ENCODE measurements around the gene SLIT3. TPM values are rescaled to one million over a fixed set of nuclear protein-coding genes. Genes with fewer than 3 reads are reported as not detected.
A peak's percentile ranks its signal among the peaks of the same experiment; 100 is the strongest.

Gene SLIT3
- total RNA-seq, 4 donors from 2014 or later: 41.1 to 86.6 (median 62.7) TPM

DNA sequence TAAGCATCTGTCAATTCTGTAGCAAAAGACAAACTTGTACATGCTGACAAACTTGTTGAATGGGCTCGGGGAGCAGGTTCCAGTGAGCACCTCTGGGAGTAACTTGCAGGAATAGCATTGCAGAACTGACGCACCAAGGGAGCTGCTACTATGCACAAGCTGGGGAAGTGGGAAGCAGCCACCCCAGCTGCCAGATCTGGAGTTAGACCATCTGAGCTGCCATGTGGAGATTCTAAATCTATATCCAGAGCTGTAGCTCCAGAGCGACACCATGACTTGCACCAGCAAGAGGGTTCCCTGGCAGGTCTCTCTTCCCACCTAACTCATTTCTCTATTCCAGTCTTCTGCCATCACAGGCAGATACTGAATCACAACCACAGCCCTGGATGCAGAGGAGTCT, 375.8 kb downstream of the SLIT3 start:
- no peak for DNase-seq (ENCODE audit: extremely low spot score)
- 90% methylated on average over 2 of the region's 3 CpGs for WGBS
- Histone ChIP-seq H3K27ac (replicated peaks in 1 of 4) (no peak overlapping the region), H3K36me3 (no peaks in the 10 kb centered on the region), H3K4me1 (peaks cover 0 to 16% (median 7%) of the 10 kb centered on the region in 4 donors), H3K27me3 (no peaks in the 10 kb centered on the region), H3K9me3 (no peaks in the 10 kb centered on the region), H3K4me3 (no peak overlapping the region)
- intact Hi-C loops (cut with DNase I): no loop called here
- TF ChIP-seq EP300 (IDR thresholded peaks at IDR 0.05) (no peak), POLR2AphosphoS5 (IDR thresholded peaks at IDR 0.05) (no peak), POLR2A (IDR thresholded peaks at IDR 0.05; ENCODE audit: low read depth) (no peak)
- TF ChIP-seq, protein P1, sequence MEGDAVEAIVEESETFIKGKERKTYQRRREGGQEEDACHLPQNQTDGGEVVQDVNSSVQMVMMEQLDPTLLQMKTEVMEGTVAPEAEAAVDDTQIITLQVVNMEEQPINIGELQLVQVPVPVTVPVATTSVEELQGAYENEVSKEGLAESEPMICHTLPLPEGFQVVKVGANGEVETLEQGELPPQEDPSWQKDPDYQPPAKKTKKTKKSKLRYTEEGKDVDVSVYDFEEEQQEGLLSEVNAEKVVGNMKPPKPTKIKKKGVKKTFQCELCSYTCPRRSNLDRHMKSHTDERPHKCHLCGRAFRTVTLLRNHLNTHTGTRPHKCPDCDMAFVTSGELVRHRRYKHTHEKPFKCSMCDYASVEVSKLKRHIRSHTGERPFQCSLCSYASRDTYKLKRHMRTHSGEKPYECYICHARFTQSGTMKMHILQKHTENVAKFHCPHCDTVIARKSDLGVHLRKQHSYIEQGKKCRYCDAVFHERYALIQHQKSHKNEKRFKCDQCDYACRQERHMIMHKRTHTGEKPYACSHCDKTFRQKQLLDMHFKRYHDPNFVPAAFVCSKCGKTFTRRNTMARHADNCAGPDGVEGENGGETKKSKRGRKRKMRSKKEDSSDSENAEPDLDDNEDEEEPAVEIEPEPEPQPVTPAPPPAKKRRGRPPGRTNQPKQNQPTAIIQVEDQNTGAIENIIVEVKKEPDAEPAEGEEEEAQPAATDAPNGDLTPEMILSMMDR (IDR thresholded peaks at IDR 0.05): no peak

DNA sequence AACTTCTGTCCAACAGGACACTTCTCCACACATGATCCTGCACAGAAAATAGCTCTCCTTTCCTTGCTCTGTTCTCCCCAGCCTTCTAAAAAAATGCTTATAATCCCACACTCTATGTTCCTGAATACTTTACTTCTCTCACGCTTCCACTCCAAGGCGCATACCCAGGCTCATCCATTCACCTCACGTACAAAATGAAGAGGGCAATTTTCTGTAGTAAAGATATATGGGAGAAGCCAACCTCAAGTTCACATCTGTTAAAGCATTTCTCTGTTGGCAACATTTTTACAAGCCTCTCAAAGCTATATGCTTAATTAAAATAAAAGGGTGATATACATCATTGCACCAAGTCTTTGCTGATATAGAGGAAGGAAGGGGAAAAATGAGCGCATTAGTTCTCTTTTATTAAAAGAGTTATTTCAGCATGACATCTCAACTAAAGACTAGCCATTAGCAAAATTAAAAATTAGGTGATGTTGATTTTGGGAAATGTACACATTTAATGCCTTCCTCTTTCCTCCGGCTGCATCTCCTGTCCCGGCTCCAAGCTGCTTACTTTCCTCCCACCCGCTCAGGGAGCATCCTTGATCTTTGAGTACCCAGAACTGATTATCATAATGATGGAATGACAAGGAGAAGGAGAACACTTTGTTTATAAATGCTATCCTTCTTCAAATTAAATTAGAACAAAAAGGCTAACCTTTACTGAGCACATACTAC, 379.6 kb downstream of the SLIT3 start:
- intact Hi-C loops (cut with DNase I): no loop called here
- Histone ChIP-seq H3K27me3 (no peaks in the 10 kb centered on the region), H3K4me1 (peaks cover 3 to 22% (median 20%) of the 10 kb centered on the region in 4 donors), H3K36me3 (no peaks in the 10 kb centered on the region), H3K27ac (replicated peaks in 1 of 4) (no peak overlapping the region), H3K9me3 (no peaks in the 10 kb centered on the region), H3K4me3 (no peak overlapping the region)
- WGBS: 95% methylated on average over 7 of the region's 7 CpGs
- no peak for DNase-seq (ENCODE audit: extremely low spot score)
- TF ChIP-seq EP300 (IDR thresholded peaks at IDR 0.05): no peak
- TF ChIP-seq POLR2A (IDR thresholded peaks at IDR 0.05; ENCODE audit: low read depth): no peak
- TF ChIP-seq POLR2AphosphoS5 (IDR thresholded peaks at IDR 0.05): no peak
- TF ChIP-seq, protein P1 (IDR thresholded peaks at IDR 0.05): no peak

DNA sequence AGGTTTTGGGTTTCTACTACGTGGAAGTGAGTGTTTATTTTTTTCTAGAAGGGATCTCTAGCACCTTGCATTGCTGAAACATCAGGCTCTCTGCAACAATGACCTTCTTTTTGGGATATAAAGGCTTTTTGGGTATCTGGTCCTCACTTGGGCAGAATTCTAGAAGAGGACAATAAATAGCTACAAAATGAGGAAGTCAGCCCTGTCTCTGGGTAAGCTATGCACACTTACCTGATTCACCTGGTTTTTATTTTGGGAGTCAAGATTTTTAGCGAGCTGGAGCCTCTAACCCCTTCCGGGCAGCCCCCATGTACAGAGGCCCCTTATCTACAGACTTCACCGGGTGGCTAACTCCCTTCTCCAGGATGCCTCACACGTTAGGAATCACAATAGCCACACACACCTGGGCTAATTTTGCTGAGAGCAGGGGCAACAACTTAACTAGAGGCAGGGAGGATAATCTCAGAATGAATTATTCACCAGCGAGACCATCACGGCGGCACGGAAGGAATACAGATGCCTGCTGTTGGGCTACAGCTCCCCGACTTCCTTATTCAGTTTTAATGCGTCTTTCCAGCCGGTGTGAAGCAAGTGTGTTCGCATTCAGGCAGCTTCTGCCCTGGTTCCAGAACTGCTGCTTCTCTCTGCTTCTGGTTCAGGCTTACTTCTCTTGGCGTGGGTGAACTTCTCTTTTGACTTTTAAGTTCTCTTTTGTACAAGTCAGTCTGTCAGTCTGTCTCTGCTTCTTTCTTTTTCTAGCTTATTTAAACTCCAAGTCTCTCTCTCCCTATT, 380.7 kb downstream of the SLIT3 start:
- 60% methylated on average over 14 of the region's 14 CpGs for WGBS
- H3K27ac ChIP-seq (replicated peaks in 1 of 4): no peak overlapping the region
- DNase-seq (ENCODE audit: extremely low spot score): no peak

DNA sequence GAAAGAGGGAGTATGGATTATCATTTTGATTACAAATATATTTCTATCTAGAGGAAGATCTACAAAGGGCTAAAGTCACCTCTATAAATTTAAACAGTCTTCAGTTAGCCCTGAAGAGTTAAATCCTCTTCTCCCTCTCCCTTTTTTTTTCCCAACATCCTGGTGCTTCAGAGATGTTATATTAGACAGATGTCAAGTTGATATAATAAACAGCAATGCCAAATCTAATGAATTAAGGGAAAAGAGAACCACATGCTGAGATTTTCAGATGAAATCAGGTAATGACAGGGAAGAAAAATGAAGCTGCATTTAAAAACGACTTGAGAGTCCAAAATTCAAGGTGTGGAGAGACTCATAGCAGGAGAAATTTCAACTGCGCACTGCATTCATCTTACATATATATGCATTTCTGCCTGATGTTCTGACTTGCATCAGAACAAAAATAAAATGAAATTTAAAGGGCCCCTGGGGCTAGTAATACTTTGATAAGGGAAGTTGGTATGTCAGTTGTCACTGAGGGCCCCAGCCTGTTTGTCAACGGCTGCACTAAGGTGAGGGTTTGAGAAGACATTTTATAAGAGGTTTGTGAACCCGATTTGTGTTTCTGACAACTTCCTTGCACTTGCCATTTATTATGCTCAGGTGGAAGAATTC, 382.9 kb downstream of the SLIT3 start:
- Histone ChIP-seq H3K4me3 (no peak overlapping the region), H3K27me3 (no peaks in the 10 kb centered on the region), H3K27ac (replicated peaks in 1 of 4) (peak overlapping the region in 3 of 4 donors; percentile 32 to 69 (median 61)), H3K9me3 (no peaks in the 10 kb centered on the region), H3K36me3 (no peaks in the 10 kb centered on the region), H3K4me1 (peaks cover 3 to 29% (median 23%) of the 10 kb centered on the region in 4 donors)
- TF ChIP-seq EP300 (IDR thresholded peaks at IDR 0.05): no peak
- no peak for TF ChIP-seq POLR2AphosphoS5 (IDR thresholded peaks at IDR 0.05)
- TF ChIP-seq POLR2A (IDR thresholded peaks at IDR 0.05; ENCODE audit: low read depth): no peak
- TF ChIP-seq, protein P1 (IDR thresholded peaks at IDR 0.05): no peak
- WGBS: 64% methylated on average over 4 of the region's 4 CpGs
- no peak for DNase-seq (ENCODE audit: extremely low spot score)
- intact Hi-C loops (cut with DNase I): no loop called here

More for the DNA sequence above, 380.7 kb downstream of the SLIT3 start:
- H3K4me3 ChIP-seq: no peak overlapping the region
- H3K9me3 ChIP-seq: no peaks in the 10 kb centered on the region
- H3K36me3 ChIP-seq: no peaks in the 10 kb centered on the region
- no peaks in the 10 kb centered on the region for H3K27me3 ChIP-seq
- intact Hi-C loops (cut with DNase I): no loop called here
- TF ChIP-seq POLR2AphosphoS5 (IDR thresholded peaks at IDR 0.05): no peak
- peaks cover 3 to 29% (median 23%) of the 10 kb centered on the region in 4 donors for H3K4me1 ChIP-seq

DNA sequence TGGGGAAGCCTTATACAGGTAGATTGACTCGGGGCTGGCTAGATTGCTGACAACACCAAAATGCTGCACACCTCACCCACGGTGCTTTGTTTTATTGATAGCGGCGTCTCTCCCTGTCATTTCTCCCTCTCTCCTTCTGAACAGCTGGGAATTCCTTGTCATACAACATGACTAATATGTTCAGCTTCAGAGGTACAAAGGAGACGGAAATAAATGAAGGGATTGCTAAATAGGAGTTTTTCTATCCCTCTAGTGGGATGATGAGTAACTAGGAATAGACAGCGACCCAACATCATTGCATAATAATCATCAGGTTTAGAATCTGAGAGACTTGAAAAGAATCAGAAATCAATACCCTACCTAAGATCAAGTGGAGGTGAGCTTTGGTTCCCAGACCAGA, 384.1 kb downstream of the SLIT3 start:
- Histone ChIP-seq H3K9me3 (no peaks in the 10 kb centered on the region), H3K4me3 (peak overlapping the region in 1 of 4 donors; percentile 5), H3K27ac (replicated peaks in 1 of 4) (peak overlapping the region; percentile 50 to 69 (median 56)), H3K27me3 (no peaks in the 10 kb centered on the region), H3K36me3 (no peaks in the 10 kb centered on the region), H3K4me1 (peaks cover 3 to 29% (median 23%) of the 10 kb centered on the region in 4 donors)
- intact Hi-C loops (cut with DNase I): no loop called here
- no peak for DNase-seq (ENCODE audit: extremely low spot score)
- 40% methylated on average over 6 of the region's 6 CpGs for WGBS
- TF ChIP-seq POLR2A (IDR thresholded peaks at IDR 0.05; ENCODE audit: low read depth) (no peak), EP300 (IDR thresholded peaks at IDR 0.05) (no peak), POLR2AphosphoS5 (IDR thresholded peaks at IDR 0.05) (peak in 1 of 2 donors; percentile 9)
- TF ChIP-seq, protein P1 (IDR thresholded peaks at IDR 0.05): no peak

All from esophagus muscularis mucosa (tissue), 4 donors.